HG03575 (cell line): Measurements from ENCODE around the gene RHEBL1.

ENCODE experiments used
- ATAC-seq: cut with Tn5 transposase; IDR thresholded peaks from one replicate; pipeline ENCODE4 v1.9.1; 2021; ENCODE audit not compliant: unreplicated experiment, insufficient number of reproducible peaks, low FRiP score; ENCODE audit errors: extremely low read depth

RHEBL1 gene

DNA sequence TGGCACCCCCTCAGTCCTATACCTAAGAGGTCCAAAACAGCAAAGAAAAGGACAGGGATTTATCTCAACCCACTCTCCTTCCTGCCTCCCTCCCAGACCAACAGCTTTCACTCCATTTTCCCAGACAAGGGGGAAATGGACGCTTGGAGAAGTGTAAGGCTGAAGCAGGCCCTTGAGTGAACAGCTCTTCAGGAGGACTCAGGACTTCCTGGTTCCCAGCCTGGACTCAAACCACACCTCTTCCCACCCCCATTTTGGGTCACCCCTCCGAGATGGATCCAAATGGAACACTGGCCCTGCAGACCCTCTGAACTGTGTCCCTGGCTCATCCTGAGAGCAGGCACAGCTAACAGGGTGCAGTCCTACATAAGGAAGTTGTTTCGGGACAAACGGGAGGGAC is 11.9 kb downstream of the RHEBL1 start:
- ATAC-seq = no peak

DNA sequence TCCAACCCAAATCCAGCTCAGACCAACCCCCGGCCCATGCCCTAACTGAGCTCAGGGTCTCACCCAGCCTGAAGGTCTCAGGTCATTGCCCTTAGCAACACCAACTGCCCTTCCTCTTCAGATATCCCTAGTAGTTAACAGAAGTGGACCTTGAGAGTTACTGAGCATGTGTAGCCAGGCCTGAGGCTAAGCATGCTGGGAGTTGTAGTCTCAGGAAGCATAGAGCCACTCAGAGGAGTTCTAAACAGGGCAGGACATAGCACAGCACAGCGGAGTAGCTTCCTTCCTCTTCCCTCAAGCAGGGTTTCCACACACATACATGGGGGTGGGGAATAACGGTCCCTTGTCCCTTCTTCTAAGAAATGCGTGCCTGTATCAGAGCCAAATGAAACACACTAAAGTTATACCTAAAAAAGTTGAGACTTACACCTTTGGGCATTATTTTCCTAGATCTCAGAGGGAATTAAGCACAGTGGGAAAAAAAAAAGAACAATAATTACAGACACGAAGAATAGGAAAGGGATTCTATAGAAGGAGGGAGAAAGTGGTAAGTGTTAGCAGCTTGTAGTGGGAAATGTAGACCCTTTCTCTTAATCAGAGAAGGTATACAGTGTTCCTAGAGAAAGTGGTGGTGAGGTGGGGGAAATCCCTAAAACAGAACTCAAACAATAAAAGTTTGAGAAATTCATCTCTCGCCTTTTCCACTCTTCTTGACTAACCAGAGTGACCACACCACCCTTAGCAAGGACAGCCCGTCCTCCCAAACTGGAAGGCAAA is 13.6 kb downstream of the RHEBL1 start:
- no peak for ATAC-seq

DNA sequence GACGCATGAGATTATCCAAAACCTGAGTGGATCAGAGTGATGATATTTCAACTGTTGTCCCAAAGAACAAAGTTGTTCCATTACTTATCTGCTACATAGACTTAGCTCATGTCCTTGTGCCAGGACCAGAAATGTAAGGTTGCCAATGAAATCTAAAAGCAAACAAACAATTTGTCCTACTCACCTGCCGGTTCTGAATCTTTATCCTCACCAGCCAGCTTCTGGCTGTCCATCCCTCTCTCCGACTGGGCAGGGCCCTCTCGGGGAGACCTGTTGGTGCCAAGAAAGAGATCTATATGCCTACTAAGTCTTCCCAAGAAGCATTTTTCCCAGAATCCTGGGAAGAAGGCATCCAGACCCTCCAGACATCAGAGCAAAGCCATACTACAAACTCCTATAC is 14.7 kb downstream of the RHEBL1 start:
- no peak for ATAC-seq

DNA sequence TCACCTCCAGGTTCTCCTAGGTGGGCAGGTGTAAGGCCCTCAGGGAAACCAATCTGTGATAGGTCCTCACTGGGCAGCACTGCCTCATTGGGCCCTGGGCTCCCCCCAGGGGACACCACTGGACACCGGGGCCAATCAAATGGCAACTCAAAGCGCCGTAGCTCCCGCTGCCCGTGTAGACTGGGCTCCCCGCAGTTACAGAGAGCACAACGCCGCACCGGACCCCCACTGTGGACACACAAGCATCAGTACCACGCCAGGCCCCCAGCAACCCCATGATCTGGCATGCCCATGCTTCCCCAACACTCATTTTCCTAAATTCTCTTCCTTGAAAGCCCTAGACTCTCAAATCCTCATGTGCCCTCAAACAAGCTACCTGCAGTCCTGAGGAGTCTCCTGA is 15.3 kb downstream of the RHEBL1 start:
- ATAC-seq = no peak

DNA sequence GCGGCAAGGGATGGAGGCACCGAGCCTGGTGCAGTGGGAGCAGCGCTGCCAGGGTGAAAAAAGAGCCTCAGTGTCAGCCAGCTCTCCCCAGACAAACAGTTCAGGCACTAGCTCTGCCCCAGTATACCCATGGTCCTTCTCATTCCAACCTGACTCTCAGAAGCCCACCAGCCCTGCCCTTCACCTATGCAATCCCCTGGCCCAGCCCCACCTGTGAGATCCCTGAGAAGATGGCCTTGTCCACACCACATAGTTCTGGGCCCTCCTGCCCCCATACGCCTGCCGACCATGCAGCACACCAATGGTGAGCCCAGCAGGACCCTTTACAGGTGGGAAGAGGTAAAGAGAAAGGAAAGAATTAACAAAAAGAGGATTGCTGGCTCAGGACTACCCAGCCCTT is 15.7 kb downstream of the RHEBL1 start:
- ATAC-seq = no peak

DNA sequence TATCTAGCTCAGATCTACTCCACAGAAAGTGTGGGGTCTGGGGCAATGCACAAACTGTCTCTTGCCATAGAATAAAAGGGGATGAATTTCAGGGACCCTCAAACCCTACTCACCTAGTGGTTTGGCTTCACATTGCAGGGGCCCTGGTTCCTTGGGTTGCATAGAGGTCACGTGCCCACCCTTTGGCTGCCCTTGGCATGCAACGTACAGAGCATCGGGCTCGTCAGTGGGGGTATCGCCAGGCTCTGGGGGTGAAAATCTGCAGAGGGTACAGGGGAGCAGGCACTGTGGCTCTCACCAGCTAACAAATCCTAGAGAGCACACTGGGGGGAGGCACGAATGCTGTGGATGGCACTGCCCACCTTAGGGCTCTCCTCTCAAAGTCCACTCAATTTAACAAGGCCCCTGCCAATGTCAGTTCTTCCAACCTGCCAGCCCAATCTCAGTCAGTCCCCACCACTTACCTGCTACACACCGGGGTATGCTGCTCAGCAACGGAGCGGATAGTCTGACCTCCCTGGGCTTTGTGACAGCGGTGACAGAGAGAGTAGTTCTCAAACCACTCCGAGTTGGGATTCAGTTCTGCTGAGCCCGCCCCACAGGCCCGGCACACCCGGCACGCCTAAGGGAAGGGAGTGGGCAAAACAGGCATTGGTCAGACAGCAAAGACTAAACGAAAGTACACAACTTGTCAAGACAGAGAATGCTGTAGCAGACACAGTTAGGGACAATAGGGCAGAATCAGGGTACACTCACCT is 17.1 kb downstream of the RHEBL1 start:
- ATAC-seq = no peak

DNA sequence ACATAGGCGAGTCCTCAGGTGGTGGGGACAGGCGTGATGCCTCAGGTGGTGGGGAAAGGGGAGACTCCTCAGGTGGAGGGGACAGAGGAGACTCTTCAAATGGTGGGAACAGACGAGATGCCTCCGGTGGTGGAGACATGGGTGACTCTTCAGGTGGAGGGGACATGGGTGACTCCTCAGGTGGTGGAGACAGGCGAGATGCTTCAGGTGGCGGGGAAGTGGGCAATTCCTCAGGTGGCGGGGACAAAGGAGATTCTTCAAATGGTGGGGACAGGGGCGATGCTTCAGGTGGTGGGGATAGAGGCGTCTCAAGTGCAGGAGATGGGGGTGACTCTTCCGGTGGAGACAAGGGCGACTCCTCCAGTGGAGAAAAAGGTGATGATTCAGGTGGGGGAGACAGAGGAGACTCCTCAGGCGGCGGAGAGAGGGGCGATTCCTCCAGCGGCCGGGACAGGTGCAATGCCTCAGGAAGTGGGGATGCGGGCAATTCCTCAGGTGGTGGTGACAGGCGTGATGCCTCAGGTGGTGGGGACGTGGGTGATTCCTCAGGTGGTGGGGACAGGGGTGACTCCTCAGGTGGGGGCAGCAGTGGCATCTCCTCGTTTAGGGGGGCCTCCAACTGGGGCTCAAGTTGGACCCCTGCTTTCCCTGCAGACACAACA is 17.9 kb downstream of the RHEBL1 start:
- no peak for ATAC-seq

DNA sequence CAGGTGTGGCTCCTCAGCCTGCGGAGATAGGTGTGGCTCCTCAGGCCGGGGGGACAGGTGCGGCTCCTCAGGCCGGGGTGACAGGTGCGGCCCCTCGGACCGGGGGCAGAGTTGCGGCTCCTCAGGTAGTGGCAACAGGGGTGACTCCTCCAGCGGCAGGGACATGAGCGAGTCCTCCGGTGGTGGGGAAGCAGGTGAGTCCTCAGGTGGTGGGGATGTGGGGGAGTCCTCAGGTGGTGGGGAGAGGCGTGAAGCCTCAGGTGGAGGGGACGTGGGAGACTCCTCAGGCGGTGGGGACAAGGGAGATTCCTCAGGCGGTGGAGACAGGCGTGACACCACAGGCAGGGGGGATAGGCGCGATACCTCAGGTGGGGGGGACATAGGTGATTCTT is 18.4 kb downstream of the RHEBL1 start:
- ATAC-seq = no peak

DNA sequence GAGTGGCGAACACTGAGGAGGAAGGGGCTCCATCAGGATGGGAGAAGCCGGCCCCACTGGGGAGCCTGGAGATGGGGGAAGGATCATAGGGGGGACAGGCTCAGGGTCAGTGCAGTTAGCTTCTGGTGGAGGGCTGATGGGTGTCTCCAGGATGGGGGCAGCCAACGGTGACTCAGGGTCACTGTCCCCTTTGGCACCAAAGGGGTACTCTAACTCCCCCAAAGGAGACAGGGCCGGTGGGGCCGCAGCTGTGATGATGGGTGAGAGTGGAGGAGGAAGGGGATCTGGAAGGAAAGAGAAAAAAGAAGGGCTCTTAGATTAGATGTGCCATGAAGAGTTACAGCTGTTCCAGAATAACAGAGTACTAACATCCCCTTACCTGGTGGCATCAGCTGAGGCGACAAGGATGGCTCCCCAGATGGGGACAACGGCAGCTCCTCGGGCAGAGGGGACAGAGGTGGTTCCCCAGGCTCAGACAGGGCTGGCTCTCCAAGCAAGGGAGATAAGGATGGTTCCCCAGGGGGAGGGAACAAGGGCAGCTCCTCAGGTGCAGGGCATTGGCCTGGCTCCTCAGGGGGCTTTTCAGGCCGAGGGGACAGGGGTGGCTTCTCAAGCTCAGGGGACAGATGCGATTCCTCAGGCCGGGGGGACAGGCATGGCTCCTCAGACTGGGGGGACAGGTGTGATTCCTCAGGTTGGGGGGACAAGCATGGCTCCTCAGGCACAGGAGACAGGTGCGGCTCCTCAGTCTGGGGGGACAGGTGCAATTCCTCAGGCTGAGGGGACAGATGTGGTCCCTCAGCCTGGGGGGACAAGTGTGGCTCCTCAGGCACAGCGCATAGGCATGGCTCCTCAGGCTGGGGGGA is 19.0 kb downstream of the RHEBL1 start:
- no peak for ATAC-seq

DNA sequence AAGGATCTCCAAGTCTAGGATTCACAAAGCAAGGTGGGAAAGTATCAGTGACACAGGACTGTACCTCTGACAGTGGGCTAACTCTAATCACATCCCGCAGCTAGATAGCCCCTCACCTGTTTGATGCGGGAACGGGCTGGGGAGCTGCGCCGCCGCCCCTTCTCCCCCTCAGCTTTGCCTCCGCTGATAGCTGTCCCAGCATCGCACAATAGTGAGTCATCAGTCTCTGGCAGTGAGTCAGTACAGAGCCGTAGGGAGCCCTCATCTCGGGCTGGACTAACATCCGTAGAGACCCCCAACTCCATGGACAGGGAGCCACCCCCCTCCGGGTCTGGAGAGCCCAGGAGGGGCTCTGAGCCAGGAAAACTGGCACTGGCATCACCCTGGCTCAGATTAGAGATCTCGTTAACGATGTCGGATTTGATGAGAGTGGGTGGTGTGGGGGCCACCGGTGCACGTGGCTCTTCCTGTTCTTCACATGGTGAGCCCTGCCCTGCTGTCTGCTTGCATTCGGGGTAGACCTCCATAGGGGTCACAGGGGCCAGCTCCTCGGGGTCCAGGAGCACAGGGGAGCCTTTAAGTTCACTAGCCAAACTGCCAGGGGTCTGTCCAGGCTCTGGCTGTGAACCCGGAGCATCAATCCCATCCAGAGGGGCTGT is 20.1 kb downstream of the RHEBL1 start:
- no peak for ATAC-seq

DNA sequence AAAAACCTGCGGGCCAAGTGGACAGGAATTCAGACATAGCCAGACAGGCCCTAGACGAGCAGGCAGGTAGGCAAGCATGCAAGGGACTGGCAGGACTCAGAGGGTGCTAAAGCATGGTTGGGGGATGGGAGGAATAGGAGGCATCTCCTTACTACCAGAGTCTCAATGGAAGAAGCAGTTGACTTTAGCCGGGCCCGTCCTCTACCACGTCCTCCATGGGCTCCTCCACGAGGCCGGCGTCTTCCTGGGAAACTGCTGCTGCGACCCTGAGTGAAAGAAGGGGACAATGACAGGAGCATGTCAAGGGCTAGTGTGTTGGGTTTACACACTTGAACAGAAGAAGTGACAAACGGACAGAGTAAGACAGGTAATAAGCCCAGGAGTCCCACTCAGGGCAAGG is 20.8 kb downstream of the RHEBL1 start:
- no peak for ATAC-seq

DNA sequence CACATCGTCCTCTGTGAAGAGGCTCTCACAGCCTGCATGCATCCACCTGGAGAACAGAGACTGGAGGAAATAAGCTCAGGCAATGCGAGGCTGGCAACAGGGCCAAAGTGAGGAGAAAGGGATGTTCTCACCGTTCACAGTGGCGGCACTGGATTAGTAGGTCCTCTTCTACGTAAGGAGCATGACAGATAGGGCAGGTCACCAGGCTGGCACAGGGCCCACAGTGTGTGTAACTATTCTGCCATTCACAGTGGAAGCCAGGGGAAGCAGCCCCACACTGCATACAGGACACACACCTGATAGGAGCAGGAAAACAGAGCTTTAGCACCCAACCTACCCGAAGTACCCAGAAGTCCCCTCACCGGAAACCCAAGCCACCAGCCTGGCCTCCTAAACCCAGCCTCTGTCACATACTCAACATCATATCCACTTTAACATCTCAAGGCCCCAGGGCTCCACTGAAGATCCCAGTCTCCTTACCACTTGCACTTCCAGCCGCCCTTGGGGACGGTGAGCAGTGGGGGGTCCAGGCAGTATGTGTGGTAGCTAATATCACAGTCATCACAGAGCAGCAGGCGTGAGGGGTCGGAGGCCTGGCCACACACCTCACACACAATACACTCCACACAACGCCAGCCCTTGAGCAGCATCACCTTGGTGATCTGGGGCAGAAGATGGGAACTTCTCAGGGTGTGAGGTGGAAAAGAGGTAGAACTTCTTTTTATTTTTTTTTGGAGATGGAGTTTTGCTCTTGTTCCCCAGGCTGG is 23.5 kb downstream of the RHEBL1 start:
- ATAC-seq = no peak

DNA sequence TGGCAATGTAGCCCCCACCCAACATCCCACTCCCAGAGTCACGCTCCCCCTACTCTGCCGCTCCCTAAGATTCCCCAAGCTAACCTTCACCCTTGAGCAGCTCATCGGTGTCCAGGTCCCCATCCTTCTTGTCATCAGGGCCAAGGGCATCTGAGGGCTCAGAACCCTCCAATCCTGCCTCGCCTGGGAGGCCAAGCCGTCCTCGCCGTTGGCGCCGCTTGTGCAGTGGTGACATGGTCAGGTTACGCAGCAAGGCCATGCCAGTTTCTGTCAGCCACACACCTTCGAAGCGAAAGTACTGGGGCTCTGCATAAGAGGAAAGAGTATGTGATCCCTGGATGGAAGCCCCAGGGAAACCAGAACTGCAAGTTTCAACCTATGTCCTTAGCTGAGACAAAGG is 25.1 kb downstream of the RHEBL1 start:
- ATAC-seq = no peak

DNA sequence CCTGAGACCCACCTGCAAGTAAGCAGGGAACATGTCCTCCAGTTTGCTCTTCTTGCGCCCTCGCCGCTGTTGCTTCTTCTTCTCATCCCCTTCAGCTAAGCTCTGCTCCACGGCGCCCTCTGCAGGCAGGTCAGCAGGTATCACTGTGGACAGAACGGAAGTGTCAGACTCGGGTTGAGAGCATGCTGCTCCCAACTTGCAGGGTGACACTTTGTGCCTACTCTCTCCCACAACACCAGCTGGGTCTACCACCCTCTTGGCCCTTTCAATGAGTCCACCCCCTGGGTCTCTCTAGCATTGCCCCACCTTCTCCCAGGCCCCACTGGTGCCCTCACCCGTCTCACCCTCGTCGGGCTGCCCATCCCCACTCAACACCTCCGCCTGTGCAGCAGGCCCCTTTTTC is 25.9 kb downstream of the RHEBL1 start:
- ATAC-seq = no peak

DNA sequence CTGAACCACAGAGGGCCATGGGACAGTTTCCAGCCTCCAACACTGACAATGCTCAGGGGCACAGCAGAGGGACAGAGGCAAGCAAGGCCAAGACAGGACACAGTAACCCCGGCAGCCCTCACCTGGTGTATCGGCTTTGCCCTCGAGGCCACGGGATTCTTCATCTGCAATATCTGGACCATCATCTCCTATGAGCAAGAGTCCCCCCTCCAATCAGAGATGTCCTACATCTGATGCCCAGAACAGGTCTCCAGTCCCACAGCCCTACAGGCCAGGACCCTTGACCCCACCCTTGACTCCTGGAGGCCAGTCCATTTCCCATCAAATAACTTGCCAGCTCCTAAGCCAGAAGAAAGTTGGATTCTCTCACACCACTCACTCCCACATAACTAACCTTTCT is 26.5 kb downstream of the RHEBL1 start:
- ATAC-seq = no peak

DNA sequence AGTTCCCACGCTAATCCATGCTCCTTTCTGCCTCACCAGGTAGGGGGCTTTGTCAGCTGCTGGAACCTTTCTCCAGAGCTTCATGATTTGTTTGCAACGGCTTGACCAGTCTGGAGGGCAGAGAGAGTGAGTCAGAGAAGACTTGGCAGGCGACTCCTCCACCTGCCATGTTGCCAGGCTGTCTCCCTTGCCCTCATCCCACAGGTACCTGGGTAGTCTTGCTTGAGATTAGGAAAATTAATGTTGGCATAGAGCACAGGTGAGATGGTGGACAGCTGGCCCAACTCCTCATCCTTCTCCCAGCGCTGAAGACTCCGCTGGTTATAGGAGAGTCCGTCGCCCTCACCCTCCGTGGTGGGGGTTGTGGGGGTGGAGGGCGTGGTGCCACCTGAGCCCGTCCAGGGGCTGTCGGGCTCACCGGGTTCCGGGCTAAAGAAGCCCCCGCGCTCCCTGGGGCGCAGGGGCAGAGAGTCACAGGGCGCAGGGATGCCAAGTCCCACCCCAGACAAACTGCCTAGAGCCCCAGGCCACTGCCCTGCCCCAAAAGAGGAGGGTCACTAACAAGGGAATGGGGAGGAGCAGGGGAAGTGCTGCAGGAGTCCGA is 27.8 kb downstream of the RHEBL1 start:
- ATAC-seq = no peak

DNA sequence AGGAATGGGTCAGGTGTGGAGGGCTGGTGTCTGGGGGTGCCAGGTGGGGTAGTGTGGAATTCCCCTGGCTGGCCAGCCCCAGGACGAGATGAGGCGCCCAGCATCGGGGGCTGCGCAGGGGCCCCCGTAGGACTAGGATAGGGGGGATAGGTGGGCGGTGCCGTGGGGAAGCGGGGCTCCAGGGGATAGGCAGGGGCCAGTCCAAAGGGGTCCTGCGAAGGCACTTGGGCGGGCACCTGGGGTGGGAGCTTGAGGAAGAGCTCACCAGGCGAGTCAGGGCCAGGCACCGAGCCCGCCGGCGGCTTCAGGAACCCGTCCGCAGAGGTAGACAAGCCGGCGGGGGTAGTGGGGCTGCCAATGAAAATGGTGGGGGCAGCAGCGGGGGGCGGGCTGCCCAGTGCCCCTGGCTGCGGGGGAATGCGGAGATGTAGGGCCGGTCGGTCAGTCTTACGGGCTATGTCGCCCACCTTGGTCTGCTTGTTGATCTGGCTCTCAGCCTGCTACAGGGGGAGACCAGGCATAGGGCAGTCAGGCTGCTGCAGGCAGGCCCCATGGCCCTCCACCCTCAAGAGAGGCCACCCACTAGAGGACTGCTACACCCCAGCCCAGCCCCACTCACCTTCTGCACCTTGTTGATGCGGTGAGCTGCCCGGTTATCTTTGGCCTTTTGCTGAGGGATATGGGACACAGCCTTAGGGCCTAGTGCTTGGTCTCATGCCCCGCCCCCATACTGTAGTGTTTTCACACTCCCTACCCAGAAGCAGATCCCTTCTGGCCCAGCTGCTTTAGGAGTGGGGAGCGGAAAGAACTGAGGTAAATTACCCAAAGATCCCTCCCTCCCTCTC is 28.5 kb downstream of the RHEBL1 start:
- no peak for ATAC-seq
